Upper lobe of right lung (tissue), 1 donor: ENCODE measurements around the gene MTF2. TPM values are rescaled to one million over a fixed set of nuclear protein-coding genes. Genes with fewer than 3 reads are reported as not detected.
A peak's percentile ranks its signal among the peaks of the same experiment; 100 is the strongest.

Experiments
- ATAC-seq: fragments of 200-7000 bp; cut with Tn5 transposase; one replicate; pipeline ENCODE4 v1.9.1; 2020; ENCODE audit warnings: mild to moderate bottlenecking, moderate library complexity
- DNase-seq: peaks from one replicate; pipeline ENCODE4 v3.0.0-alpha.2; 2020
- H3K27ac ChIP-seq: fragments of 200-600 bp; one replicate; pipeline ENCODE4 v1.8.0; 2022
- H3K27me3 ChIP-seq: fragments of 200-600 bp; one replicate; pipeline ENCODE4 v1.8.0; 2022; ENCODE audit warnings: mild to moderate bottlenecking
- H3K36me3 ChIP-seq: fragments of 200-600 bp; one replicate; pipeline ENCODE4 v1.8.0; 2022
- H3K4me1 ChIP-seq: fragments of 200-600 bp; one replicate; pipeline ENCODE4 v1.8.0; 2022
- H3K4me3 ChIP-seq: fragments of 200-600 bp; one replicate; pipeline ENCODE4 v1.8.0; 2022; ENCODE audit warnings: mild to moderate bottlenecking
- H3K9me3 ChIP-seq: fragments of 200-600 bp; one replicate; pipeline ENCODE4 v1.8.0; 2022
- CTCF ChIP-seq: fragments of 200-600 bp; IDR thresholded peaks from one replicate; pipeline ENCODE4 v1.8.0; 2022; ENCODE audit warnings: antibody characterized with exemption
- intact Hi-C: fragments of 100-400 bp; cut with DNase I; formaldehyde crosslinking; loops from one replicate; pipeline ENCODE4 v1.11.0; 2022
- total RNA-seq: library from RNA; stranded (reverse); fragmentation: NEBNext Ultra II Directional; extraction: Animal tissue kit (Norgen Biotek cat#: 25700); gene quantifications from one replicate; pipeline ENCODE4 v1.2.1, GENCODE V29; 2021
- donor health status: DM: no; HTN: yes; CAD: no; lungs with severe emphysema.

Gene MTF2
- total RNA-seq, 1 donor from 2014 or later = 26.3 TPM

- TF ChIP-seq CTCF = no peak
- no peaks in the 10 kb centered on the region for H3K9me3 ChIP-seq
- intact Hi-C loops = no loop called here
Measured at GRCh38 chr1:93034397-93034796, 44.7 kb upstream of the MTF2 start.

GRCh38 chr1:93036672-93037071 is 42.4 kb upstream of the MTF2 start:
- H3K27ac ChIP-seq = no peak overlapping the region
- no peaks in the 10 kb centered on the region for H3K27me3 ChIP-seq
- intact Hi-C loops = no loop called here
- no peaks in the 10 kb centered on the region for H3K36me3 ChIP-seq
- no peak for DNase-seq
- TF ChIP-seq CTCF = no peak
- no peaks in the 10 kb centered on the region for H3K4me1 ChIP-seq
- no peak overlapping the region for H3K4me3 ChIP-seq
- H3K9me3 ChIP-seq = no peaks in the 10 kb centered on the region
- no peak for ATAC-seq

More at GRCh38 chr1:93034397-93034796, 44.7 kb upstream of the MTF2 start:
- H3K27ac ChIP-seq = no peak overlapping the region
- no peak overlapping the region for H3K4me3 ChIP-seq
- ATAC-seq (no peak), DNase-seq (no peak)
- no peaks in the 10 kb centered on the region for H3K36me3 ChIP-seq
- no peaks in the 10 kb centered on the region for H3K4me1 ChIP-seq
- no peaks in the 10 kb centered on the region for H3K27me3 ChIP-seq

GRCh38 chr1:93042187-93043056 is 36.7 kb upstream of the MTF2 start:
- TF ChIP-seq CTCF = no peak
- H3K9me3 ChIP-seq = no peaks in the 10 kb centered on the region
- H3K4me3 ChIP-seq = no peak overlapping the region
- no peaks in the 10 kb centered on the region for H3K4me1 ChIP-seq
- peak; percentile 39 for ATAC-seq
- H3K36me3 ChIP-seq = no peaks in the 10 kb centered on the region
- no peak overlapping the region for H3K27ac ChIP-seq
- no peaks in the 10 kb centered on the region for H3K27me3 ChIP-seq
- no peak for DNase-seq
- intact Hi-C loops = no loop called here

- Histone ChIP-seq H3K4me1 (no peaks in the 10 kb centered on the region), H3K27me3 (no peaks in the 10 kb centered on the region), H3K27ac (no peak overlapping the region), H3K36me3 (no peaks in the 10 kb centered on the region), H3K9me3 (no peaks in the 10 kb centered on the region), H3K4me3 (no peak overlapping the region)
- DNase-seq (no peak), ATAC-seq (no peak)
- no peak for TF ChIP-seq CTCF
- intact Hi-C loops = no loop called here
Measured at GRCh38 chr1:93043057-93043557, 36.0 kb upstream of the MTF2 start.

GRCh38 chr1:93047618-93048017 is 31.5 kb upstream of the MTF2 start:
- ATAC-seq = no peak
- Histone ChIP-seq H3K27ac (no peak overlapping the region), H3K9me3 (no peaks in the 10 kb centered on the region), H3K4me1 (no peaks in the 10 kb centered on the region), H3K27me3 (no peaks in the 10 kb centered on the region), H3K36me3 (no peaks in the 10 kb centered on the region), H3K4me3 (no peak overlapping the region)
- TF ChIP-seq CTCF = no peak
- no peak for DNase-seq
- intact Hi-C loops = no loop called here
